Lower lobe of right lung (tissue), 2 donors: ENCODE results near the gene MDFI. TPM values are rescaled to one million over a fixed set of nuclear protein-coding genes. Genes with fewer than 3 reads are reported as not detected.

Experiments used
- ATAC-seq, 2 donors: fragments of 200-7000 bp; cut with Tn5 transposase; one replicate each; pipeline ENCODE4 v1.9.1; 2020 to 2022; ENCODE audit warnings: mild to moderate bottlenecking in 2 of 2, moderate library complexity in 2 of 2
- DNase-seq: peaks from one replicate; pipeline ENCODE4 v3.0.0-alpha.2; 2020
- H3K27ac ChIP-seq: fragments of 200-600 bp; one replicate; pipeline ENCODE4 v1.8.0; 2022
- H3K27me3 ChIP-seq: fragments of 200-600 bp; one replicate; pipeline ENCODE4 v1.8.0; 2022; ENCODE audit warnings: low read depth
- H3K36me3 ChIP-seq: fragments of 200-600 bp; one replicate; pipeline ENCODE4 v1.8.0; 2022; ENCODE audit warnings: mild to moderate bottlenecking
- H3K4me1 ChIP-seq: fragments of 200-600 bp; one replicate; pipeline ENCODE4 v1.8.0; 2022
- H3K4me3 ChIP-seq: fragments of 200-600 bp; one replicate; pipeline ENCODE4 v1.8.0; 2022; ENCODE audit warnings: mild to moderate bottlenecking
- H3K9me3 ChIP-seq: fragments of 200-600 bp; one replicate; pipeline ENCODE4 v1.8.0; 2022
- CTCF ChIP-seq: fragments of 200-600 bp; IDR thresholded peaks from one replicate; pipeline ENCODE4 v1.8.0; 2022; ENCODE audit warnings: antibody characterized with exemption, mild to moderate bottlenecking
- intact Hi-C: fragments of 100-400 bp; cut with DNase I; formaldehyde crosslinking; loops from one replicate; pipeline ENCODE4 v1.11.0; 2022
- total RNA-seq: library from RNA; stranded (reverse); fragmentation: NEBNext Ultra II Directional; extraction: Animal tissue kit (Norgen Biotek cat#: 25700); gene quantifications from one replicate; pipeline ENCODE4 v1.2.1, GENCODE V29; 2021
- donor health status: DM: no; HTN: yes; CAD: no; lungs with severe emphysema.

Gene MDFI
- total RNA-seq, 1 donor from 2014 or later = 10.6 TPM

GRCh38 chr6:41593406-41593805 is 44.9 kb upstream of the MDFI start:
- DNase-seq (no peak), ATAC-seq (no peak)
- intact Hi-C loops = no loop called here
- Histone ChIP-seq H3K9me3 (no peaks in the 10 kb centered on the region), H3K4me3 (no peak overlapping the region), H3K4me1 (no peaks in the 10 kb centered on the region), H3K27me3 (no peaks in the 10 kb centered on the region), H3K27ac (no peak overlapping the region), H3K36me3 (peaks cover 75% of the 10 kb centered on the region)
- TF ChIP-seq CTCF = no peak

- H3K27me3 ChIP-seq = no peaks in the 10 kb centered on the region
- ATAC-seq (no peak), DNase-seq (no peak)
- no peak for TF ChIP-seq CTCF
- H3K4me3 ChIP-seq = no peak overlapping the region
- H3K27ac ChIP-seq = no peak overlapping the region
- H3K4me1 ChIP-seq = no peaks in the 10 kb centered on the region
- H3K9me3 ChIP-seq = no peaks in the 10 kb centered on the region
- intact Hi-C loops = no loop called here
- peaks cover 75% of the 10 kb centered on the region for H3K36me3 ChIP-seq
Measured at GRCh38 chr6:41593839-41594238, 44.4 kb upstream of the MDFI start.

- H3K9me3 ChIP-seq = no peaks in the 10 kb centered on the region
- no peaks in the 10 kb centered on the region for H3K27me3 ChIP-seq
- H3K36me3 ChIP-seq = peaks cover 76% of the 10 kb centered on the region
- no peaks in the 10 kb centered on the region for H3K4me1 ChIP-seq
- TF ChIP-seq CTCF = no peak
- ATAC-seq (no peak), DNase-seq (no peak)
- H3K27ac ChIP-seq = no peak overlapping the region
- intact Hi-C loops = no loop called here
- no peak overlapping the region for H3K4me3 ChIP-seq
Measured at GRCh38 chr6:41594326-41594725, 43.9 kb upstream of the MDFI start.

- DNase-seq = no peak
- Histone ChIP-seq H3K4me3 (no peak overlapping the region), H3K27ac (no peak overlapping the region), H3K9me3 (no peaks in the 10 kb centered on the region), H3K36me3 (peaks cover 75% of the 10 kb centered on the region), H3K27me3 (no peaks in the 10 kb centered on the region), H3K4me1 (no peaks in the 10 kb centered on the region)
- TF ChIP-seq CTCF = no peak
- intact Hi-C loops = no loop called here
- ATAC-seq = no peak
Measured at GRCh38 chr6:41594766-41595165, 43.5 kb upstream of the MDFI start.

GRCh38 chr6:41595166-41595565 is 43.1 kb upstream of the MDFI start:
- no peaks in the 10 kb centered on the region for H3K27me3 ChIP-seq
- no peaks in the 10 kb centered on the region for H3K9me3 ChIP-seq
- intact Hi-C loops = no loop called here
- no peaks in the 10 kb centered on the region for H3K4me1 ChIP-seq
- no peak overlapping the region for H3K27ac ChIP-seq
- TF ChIP-seq CTCF = no peak
- no peak overlapping the region for H3K4me3 ChIP-seq
- peaks cover 71% of the 10 kb centered on the region for H3K36me3 ChIP-seq
- DNase-seq (no peak), ATAC-seq (no peak)
